Measurements from ENCODE around the gene MTX1. TPM values are rescaled to one million over a fixed set of nuclear protein-coding genes. Genes with fewer than 3 reads are reported as not detected.
"Not testable (repeated sequence)": the region's sequence is repeated elsewhere in the genome, so short reads cannot be mapped to it uniquely, and the experiment has no call there.

MTX1 gene
- total RNA-seq, 1 donor from 2014 or later: 15.3 TPM

GRCh38 chr1:155209312-155209721, 822 bp downstream of the MTX1 start:
- DNase-seq: no peak

GRCh38 chr1:155210314-155211104, 2.0 kb downstream of the MTX1 start:
- no peak for DNase-seq

- DNase-seq: not testable (repeated sequence)
Measured at GRCh38 chr1:155211381-155212050, 3.0 kb downstream of the MTX1 start.

GRCh38 chr1:155212051-155212440, 3.6 kb downstream of the MTX1 start:
- DNase-seq: not testable (repeated sequence)

- not testable (repeated sequence) for DNase-seq
Measured at GRCh38 chr1:155214702-155215101, 6.2 kb downstream of the MTX1 start.

- peak; percentile 73 for DNase-seq
Measured at GRCh38 chr1:155218854-155219591, 10.5 kb downstream of the MTX1 start.

- peak; percentile 23 for DNase-seq
Measured at GRCh38 chr1:155219592-155220031, 11.1 kb downstream of the MTX1 start.

- not testable (repeated sequence) for DNase-seq
Measured at GRCh38 chr1:155220211-155220965, 11.9 kb downstream of the MTX1 start.

- no peak for DNase-seq
Measured at GRCh38 chr1:155223047-155223446, 14.6 kb downstream of the MTX1 start.

- DNase-seq: not testable (repeated sequence)
Measured at GRCh38 chr1:155225404-155225759, 16.9 kb downstream of the MTX1 start.

- peak; percentile 34 for DNase-seq
Measured at GRCh38 chr1:155226188-155226909, 17.9 kb downstream of the MTX1 start.

- peak; percentile 37 for DNase-seq
Measured at GRCh38 chr1:155226910-155227260, 18.4 kb downstream of the MTX1 start.

GRCh38 chr1:155227261-155228095, 19.0 kb downstream of the MTX1 start:
- peak; percentile 98 for DNase-seq

GRCh38 chr1:155228096-155228427, 19.6 kb downstream of the MTX1 start:
- no peak for DNase-seq

- DNase-seq: not testable (repeated sequence)
Measured at GRCh38 chr1:155231302-155231701, 22.8 kb downstream of the MTX1 start.

GRCh38 chr1:155232001-155232978, 23.8 kb downstream of the MTX1 start:
- not testable (repeated sequence) for DNase-seq

GRCh38 chr1:155233502-155233901, 25.0 kb downstream of the MTX1 start:
- DNase-seq: not testable (repeated sequence)

- not testable (repeated sequence) for DNase-seq
Measured at GRCh38 chr1:155235375-155235774, 26.9 kb downstream of the MTX1 start.

- DNase-seq: no peak
Measured at GRCh38 chr1:155236451-155236850, 28.0 kb downstream of the MTX1 start.
